Thoracic aorta (tissue), 2 donors: ENCODE results near the gene TRPT1. TPM values are rescaled to one million over a fixed set of nuclear protein-coding genes. Genes with fewer than 3 reads are reported as not detected.

Experiments
- ATAC-seq: fragments of 150-250 bp; one replicate; pipeline ENCODE4 v1.8.0; 2017; ENCODE audit warnings: low read depth; ENCODE audit not compliant: insufficient number of reproducible peaks, low FRiP score
- DNase-seq: peaks from one replicate; pipeline ENCODE4 v3.0.0-alpha.2; 2020; ENCODE audit warnings: low spot score
- H3K27ac ChIP-seq, 2 donors: fragments of 200-600 bp; sonication (generic); 1 replicate in 1 of 2; 2 replicates in 1 of 2; pipeline ENCODE4 v1.5.1; 2016; ENCODE audit warnings: mild to moderate bottlenecking in 2 of 2, moderate library complexity in 2 of 2
- H3K27me3 ChIP-seq: fragments of 200-600 bp; sonication (generic); replicated peaks from 2 replicates; pipeline ENCODE4 v1.6.0; 2016; ENCODE audit warnings: mild to moderate bottlenecking; ENCODE audit not compliant: insufficient read depth
- H3K36me3 ChIP-seq: fragments of 200-600 bp; sonication (generic); one replicate; pipeline ENCODE4 v1.5.1; 2016
- H3K4me1 ChIP-seq, 2 donors: fragments of 200-600 bp; sonication (generic); 1 replicate in 1 of 2; 2 replicates in 1 of 2; pipeline versions ENCODE4 v1.5.1 to v1.6.0; 2016; ENCODE audit warnings: low read depth in 2 of 2, mild to moderate bottlenecking in 1 of 2; ENCODE audit not compliant: control insufficient read depth in 1 of 2
- H3K4me3 ChIP-seq: fragments of 200-600 bp; sonication (generic); 2 replicates; pipeline ENCODE4 v1.5.1; 2016; ENCODE audit warnings: mild to moderate bottlenecking
- H3K9me3 ChIP-seq: fragments of 200-600 bp; sonication (generic); 2 replicates; pipeline ENCODE4 v1.5.1; 2016
- CTCF ChIP-seq: fragments of 200-600 bp; sonication (generic); IDR thresholded peaks from one replicate; pipeline ENCODE4 v1.5.1; 2019; ENCODE audit warnings: antibody characterized with exemption
- total RNA-seq, 2 donors: library from RNA; depleted of rRNA; stranded (reverse); fragments of >200 nt; gene quantifications; one replicate each; pipeline versions ENCODE4 v1.1.0 to v1.2.3, GENCODE V29; 2016

The TRPT1 gene
- total RNA-seq, 2 donors from 2014 or later: 67.2 to 95.3 TPM

- Histone ChIP-seq H3K4me3 (no peak overlapping the region), H3K27ac (no peak overlapping the region), H3K27me3 (no peaks in the 10 kb centered on the region), H3K36me3 (peaks cover 82% of the 10 kb centered on the region), H3K9me3 (no peaks in the 10 kb centered on the region), H3K4me1 (no peaks in the 10 kb centered on the region)
- TF ChIP-seq CTCF: no peak
- no peak for DNase-seq
- ATAC-seq: no peak
Measured at GRCh38 chr11:64196626-64197025, 29.4 kb downstream of the TRPT1 start.

- Histone ChIP-seq H3K9me3 (no peaks in the 10 kb centered on the region), H3K36me3 (peaks cover 55% of the 10 kb centered on the region), H3K27me3 (no peaks in the 10 kb centered on the region), H3K4me1 (peaks cover 0 to 11% of the 10 kb centered on the region in 2 donors), H3K27ac (no peak overlapping the region), H3K4me3 (no peak overlapping the region)
- no peak for TF ChIP-seq CTCF
- ATAC-seq: no peak
- DNase-seq: no peak
Measured at GRCh38 chr11:64192434-64192833, 33.6 kb downstream of the TRPT1 start.

- Histone ChIP-seq H3K4me3 (no peak overlapping the region), H3K27me3 (no peaks in the 10 kb centered on the region), H3K36me3 (peaks cover 11% of the 10 kb centered on the region), H3K9me3 (no peaks in the 10 kb centered on the region), H3K27ac (peak overlapping the region; percentile 41 to 49), H3K4me1 (peaks cover 16 to 41% of the 10 kb centered on the region in 2 donors)
- no peak for TF ChIP-seq CTCF
- DNase-seq (no peak), ATAC-seq (no peak)
Measured at GRCh38 chr11:64186492-64187165, 39.4 kb downstream of the TRPT1 start.

GRCh38 chr11:64185693-64186491 is 40.1 kb downstream of the TRPT1 start, which contains the start of gene STIP1:
TSS of gene STIP1 (plus strand) at chr11:64186171. CDS start at chr11:64186262, 91 bp downstream.
- Histone ChIP-seq H3K9me3 (no peaks in the 10 kb centered on the region), H3K27me3 (no peaks in the 10 kb centered on the region)

More at GRCh38 chr11:64185693-64186491, 40.1 kb downstream of the TRPT1 start, which contains the start of gene STIP1:
- peaks cover 21 to 47% of the 10 kb centered on the region in 2 donors for H3K4me1 ChIP-seq
- DNase-seq (peak; percentile 99), ATAC-seq (peak; percentile 97)
- H3K4me3 ChIP-seq: peak within 1 kb of the TSS; percentile 77
- peaks cover 7% of the 10 kb centered on the region for H3K36me3 ChIP-seq
- H3K27ac ChIP-seq: peak within 1 kb of the TSS; percentile 85 to 94
- TF ChIP-seq CTCF: peak; percentile 36
